Activated T-cell treated with anti-CD3 and anti-CD28 coated beads for 1 hour (primary cell): Measurements from ENCODE around the gene CALML4.

ENCODE experiments used
- DNase-seq: peaks from one replicate; pipeline ENCODE4 v3.0.0-alpha.2; 2020; ENCODE audit warnings: low read depth

The CALML4 gene

DNA sequence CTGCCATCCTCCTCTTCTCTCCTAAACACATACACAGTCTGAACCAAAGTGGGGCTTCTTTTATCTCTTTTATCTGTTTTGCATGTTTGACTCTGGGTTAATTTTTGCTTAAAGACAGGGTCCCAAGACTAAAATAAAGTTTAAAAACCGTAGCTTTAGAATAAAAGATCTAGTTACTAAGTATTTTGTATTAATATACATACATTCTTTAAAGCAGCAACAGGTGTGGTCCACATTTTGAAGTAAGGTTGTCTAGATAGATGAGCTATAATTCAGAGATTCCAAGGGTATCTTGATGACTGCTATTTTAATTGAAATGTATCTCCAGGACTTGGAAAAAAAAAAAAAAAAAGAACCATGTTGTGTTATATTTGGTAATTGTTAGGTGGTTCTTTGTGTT, 61.3 kb downstream of the CALML4 start:
- DNase-seq: no peak

DNA sequence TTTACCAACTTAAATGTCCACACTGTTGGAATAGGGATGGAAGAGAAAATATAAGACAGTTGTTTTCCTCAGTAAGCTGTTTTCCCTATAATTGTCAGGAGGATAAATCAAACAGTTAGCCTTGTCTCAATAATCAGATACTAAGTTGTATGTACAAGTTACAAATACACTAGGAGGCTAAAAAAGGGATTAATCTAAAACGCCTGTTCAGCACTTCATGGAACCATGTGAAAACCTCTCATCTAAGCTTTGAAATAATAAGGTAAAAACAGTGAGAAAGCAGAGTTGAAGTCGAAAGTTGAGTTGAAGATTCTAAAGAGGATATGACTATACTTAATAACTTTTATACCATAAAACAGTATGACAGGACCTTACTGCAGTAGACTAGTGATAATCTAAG, 62.0 kb downstream of the CALML4 start:
- DNase-seq: no peak
